Activated CD8-positive, alpha-beta memory T cell treated with anti-CD3 and anti-CD28 coated beads, Interleukin-2, amount 50 U/mL, for 24 hours (primary cell): Measurements from ENCODE around the gene CDC42EP2.
"Not testable (repeated sequence)": the region's sequence is repeated elsewhere in the genome, so short reads cannot be mapped to it uniquely, and the experiment has no call there.

ENCODE experiments used
- DNase-seq: peaks from one replicate; pipeline ENCODE4 v3.0.0-alpha.2; 2020; ENCODE audit errors: extremely low read depth

Gene CDC42EP2

DNA sequence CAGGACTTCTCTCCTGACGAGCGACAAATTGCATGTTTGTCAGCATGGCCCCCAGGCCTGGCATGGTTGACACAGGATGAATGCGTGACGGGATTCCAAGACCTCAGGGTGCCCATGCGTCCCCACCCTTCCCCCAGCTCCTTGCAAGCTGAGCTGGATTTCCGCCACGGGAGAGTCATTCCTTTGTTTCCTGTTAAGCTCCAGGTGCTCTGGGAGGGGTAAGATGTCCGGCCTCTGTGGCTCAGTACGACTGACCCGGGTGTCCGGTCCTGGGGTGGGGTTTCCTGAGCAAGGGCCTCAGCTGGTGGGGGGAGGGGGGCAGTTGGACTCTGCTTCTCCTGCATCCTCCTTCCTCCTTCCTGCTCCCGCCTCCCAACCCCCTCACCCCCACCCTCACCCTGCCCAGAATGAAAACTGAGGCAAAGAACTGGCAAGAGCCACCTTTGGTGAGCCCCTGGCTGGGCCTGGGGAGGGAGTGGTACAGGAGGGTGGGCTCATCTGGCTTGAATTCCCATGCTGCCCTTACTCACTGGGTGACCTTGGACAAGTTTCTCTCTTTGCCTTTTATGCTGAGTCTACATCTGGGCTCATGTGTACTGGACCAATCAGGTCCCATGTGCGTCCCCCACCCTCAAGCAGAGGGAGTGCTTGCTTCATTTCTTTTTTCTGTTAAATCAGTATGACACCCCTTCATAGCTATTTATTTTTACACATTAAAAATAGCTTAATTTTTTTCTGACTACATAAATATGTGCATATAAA is 2.5 kb downstream of the CDC42EP2 start:
- no peak for DNase-seq

DNA sequence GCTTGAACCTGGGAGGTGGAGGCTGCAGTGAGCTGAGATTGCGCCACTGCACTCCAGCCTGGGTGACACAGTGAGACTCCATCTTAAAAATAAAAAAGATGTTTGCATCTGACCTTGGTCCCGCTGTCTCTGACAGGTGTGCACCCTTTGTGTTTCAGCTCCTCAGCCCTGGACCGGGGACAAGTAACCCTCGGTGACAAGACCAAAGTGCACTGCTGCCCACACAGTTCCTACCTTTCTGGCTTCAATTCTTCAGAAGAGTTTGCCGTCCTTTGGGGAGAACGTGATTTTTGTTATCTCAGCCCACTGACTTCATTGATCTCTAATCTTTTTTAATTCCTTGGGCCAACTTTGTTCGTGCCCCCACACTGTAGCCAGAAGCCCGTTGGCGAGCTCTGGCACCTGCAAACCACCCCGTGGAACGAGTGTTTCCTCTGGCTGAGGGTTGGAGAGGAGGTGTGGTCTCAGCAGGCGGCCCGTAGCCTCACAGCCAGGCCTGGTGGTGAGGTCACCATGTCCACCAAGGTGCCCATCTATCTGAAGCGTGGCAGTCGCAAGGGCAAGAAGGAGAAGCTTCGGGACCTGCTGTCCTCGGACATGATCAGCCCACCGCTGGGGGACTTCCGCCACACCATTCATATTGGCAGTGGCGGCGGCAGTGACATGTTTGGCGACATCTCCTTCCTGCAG is 5.9 kb downstream of the CDC42EP2 start:
- no peak for DNase-seq

DNA sequence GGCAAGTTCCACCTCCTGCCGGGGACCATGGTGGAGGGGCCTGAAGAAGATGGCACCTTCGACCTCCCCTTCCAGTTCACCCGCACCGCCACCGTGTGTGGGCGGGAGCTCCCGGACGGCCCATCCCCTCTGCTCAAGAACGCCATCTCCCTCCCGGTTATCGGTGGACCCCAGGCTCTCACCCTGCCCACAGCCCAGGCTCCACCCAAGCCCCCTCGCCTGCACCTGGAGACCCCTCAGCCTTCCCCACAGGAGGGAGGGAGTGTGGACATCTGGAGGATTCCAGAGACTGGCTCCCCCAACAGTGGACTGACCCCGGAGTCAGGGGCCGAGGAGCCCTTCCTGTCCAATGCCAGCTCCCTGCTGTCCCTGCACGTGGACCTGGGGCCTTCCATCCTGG is 6.4 kb downstream of the CDC42EP2 start:
- DNase-seq, result no peak

DNA sequence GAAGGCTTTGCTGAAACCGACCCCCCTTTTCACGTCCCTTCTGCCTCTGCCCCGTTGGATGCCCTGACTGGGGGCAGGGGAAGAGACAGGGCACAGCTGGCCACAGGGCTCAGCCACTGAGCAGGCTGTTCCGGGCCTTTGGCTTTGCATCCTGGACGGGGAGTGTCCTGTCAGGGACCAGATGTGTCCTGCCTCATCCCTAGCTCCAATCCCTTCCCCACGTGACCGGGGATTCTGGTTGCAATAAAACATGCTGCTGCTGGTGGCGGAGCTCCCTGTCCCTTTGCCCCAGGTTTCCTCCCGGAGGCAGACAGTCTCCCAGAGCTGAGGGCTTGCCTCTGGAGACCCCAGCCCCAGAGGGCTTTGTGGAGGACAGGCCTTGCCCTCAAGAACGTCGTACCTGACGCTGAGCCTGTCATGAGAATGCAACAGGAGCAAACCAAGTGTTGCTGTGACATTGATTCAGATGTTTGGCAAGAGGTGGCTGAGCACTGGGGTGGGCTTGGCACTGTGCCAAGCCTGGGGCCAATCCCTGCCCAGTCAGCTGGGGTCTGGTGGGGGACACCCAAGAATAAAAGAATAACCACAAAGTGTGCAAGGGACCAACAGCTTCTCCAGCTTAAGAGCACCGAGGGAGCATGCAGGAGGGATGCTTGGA is 7.3 kb downstream of the CDC42EP2 start:
- no peak for DNase-seq

DNA sequence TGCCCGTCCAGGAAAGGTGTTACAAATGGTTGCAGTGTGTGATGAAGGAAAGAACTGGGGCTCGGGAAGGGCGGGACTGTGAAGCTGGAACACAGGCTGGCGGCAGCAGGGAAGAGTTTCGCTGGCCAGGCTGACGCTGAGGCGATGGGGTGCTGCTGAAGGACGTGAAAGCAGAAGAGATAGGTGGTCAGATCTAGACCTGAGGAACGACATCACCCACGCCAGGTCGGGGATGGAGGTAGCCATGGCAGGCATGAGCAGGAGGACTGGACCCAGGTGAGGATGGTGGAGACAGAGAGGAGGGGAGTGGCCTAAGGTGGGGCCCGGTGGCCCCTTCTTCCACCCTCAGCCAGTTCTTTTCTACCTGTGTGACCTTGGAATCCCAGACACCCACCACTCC is 9.1 kb downstream of the CDC42EP2 start:
- DNase-seq, result no peak

DNA sequence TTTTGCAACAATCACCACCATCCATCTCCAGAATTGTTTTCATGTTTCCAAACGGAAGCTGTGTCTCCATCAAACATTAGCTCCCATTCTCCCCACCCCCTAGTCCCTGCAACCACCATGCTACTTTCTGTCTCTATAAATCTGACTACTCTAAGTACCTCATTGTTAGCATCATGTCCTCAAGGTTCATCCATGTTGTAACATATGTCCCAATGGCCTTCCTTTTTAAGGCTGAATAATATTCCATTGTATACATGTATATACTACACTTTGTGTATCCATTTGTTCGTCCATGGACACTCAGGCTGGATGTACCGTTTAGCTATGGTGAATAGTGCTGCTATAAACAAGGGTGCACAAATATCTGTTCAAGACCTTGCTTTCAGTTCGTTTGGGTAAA is 10.8 kb downstream of the CDC42EP2 start:
- DNase-seq, result no peak

DNA sequence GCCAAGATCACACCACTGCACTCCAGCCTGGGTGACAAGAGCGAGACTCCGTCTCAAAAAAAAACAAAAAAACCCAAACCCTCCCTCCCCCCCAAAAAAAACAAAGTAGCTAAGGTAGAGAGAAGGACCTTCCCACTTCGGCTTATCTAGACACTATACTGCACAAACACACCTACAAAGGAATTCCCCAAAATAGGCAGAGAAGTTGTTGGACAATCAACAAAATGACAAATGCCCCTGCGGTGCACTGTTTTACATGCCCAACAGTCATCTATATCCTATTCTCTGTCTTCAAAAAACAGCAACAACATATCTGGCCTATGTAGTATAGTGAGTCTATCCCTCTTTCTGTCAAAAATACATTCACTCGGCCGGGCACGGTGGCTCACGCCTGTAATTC is 12.4 kb downstream of the CDC42EP2 start:
- no peak for DNase-seq

DNA sequence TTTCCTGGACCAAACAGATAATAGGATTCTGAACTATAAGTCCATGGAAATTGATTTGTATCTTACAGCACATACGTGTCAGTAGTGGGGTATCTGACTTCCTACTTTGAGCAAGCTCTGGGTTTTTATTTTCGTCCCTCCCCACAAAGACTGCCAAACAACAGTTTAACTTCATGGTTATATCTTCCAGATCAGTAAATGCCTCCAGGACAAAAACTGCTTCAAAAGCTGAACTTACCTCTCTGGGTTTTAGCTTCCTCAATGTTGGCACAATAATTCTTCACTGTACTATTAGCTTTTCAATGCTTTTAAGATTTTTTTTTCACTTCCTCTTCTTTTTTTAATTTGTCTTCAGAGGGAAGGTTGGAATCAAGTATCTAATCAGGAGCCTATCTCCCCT is 14.8 kb downstream of the CDC42EP2 start:
- no peak for DNase-seq

DNA sequence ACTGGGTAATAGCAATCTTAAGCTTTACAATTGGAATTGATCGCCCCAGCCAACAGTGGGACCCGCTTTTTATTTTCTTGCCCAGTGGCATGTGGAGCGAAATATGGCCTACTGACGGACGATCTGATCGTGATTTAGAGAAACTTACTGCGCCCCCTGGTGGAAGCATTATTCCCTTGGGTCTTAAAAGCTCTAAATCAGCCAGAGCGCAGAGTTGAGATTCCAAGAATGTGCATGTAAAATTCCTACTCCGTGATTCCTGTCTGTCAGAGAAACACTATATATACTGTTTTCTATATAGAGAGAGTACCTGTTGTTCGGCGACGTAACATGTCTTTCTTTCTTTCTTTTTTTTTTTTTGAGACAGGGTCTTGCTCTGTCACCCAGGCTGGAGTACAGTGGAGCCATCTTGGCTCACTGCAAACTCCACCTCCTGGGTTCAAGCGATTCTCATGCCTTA is 15.3 kb downstream of the CDC42EP2 start:
- DNase-seq, result peak; percentile 81

DNA sequence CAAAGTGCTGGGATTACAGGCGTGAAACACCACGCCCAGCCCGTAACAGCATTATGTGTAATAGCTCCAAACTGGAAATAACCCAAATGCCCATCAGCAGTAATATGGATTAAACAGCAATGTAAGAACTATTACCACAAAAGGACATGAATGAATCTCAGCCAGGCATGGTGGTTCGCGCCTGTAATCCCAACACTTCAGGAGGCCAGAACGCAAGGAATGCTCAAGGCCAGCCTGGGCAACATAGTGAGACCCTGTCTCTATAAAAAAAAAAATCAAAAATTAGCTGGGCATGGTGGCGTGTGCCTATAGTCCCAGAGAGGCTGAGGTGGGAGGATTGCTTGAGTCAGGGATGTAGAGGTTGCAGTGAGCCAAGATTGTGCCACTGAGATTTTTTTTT is 15.9 kb downstream of the CDC42EP2 start:
- DNase-seq, result no peak

DNA sequence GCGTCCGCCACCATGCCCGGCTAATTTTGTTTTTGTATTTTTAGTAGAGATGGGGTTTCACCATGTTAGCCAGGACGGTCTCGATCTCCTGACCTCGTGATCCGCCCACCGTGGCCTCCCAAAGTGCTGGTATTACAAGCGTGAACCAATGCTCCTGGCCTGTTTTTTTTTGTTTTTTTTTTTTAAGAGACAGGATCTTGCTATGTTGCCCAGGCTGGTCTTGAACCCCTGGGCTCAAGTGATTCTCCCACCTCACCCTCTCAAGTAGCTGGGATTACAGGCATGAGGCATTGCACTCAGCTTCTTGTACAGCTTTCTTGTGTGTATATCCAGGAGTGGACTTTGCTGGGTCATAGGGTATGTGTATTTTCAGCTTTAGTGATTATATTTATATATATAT is 17.9 kb downstream of the CDC42EP2 start:
- not testable (repeated sequence) for DNase-seq

DNA sequence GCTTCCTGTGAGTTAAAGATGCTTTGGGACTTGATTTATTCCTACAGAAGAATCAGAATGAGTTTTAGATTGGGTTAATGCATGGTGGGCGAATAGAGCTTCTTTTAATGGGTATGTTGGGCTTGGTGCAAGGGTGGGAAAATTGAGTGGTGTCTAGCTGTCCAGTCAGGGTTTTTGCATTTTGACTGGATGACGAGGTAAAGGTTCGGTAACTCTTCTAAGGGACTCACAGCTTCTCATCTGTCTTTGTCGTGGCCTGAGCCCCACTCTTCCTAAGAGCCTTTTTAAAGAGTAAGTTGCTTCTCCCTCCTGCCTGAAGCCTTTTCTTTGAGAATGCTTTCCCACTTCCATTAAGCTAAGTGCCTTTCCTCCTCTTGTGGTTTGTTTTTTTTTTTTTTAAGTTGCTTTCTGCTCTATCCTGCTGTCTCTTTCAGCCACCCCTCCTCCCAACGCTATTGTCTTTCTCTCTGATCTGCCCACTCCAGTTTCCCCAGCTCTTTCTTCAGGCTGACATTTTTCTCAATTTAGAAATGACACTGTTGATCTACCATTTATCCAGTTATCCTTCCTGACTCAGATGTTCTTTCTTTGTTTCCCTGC is 20.1 kb downstream of the CDC42EP2 start:
- no peak for DNase-seq

DNA sequence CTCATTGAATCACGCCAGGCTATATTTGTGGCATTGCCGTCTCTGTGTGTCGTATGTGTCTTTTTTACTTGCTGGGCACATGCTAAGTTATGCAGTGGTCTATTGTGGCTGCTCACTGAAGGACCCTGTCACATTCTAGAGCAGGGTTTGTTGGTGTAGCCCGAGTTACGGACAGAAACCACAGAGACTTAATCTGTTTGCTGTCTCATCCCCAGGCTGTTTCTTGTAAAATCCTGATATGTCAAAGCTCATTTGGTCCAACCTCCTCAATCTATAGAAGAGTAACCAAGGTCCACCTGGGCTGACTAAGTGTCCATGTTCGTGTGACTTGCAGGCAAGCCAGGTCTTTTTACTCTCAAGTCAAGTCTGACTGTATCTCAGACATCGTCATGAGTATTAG is 24.0 kb downstream of the CDC42EP2 start:
- no peak for DNase-seq

DNA sequence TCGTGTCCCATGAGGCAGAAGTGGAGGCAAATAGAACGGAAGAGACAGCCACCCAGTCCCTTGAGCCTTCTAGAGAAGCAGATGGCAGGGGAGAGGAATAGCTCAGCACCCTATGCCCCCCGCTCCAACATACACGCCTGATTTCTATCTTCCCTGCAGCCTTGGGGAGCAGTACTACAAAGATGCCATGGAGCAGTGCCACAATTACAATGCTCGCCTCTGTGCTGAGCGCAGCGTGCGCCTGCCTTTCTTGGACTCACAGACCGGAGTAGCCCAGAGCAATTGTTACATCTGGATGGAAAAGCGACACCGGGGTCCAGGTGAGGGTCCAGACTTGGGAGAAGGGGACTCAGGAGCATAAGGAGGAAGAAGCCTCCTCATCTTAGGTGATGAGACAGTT is 25.6 kb downstream of the CDC42EP2 start:
- DNase-seq, result no peak

DNA sequence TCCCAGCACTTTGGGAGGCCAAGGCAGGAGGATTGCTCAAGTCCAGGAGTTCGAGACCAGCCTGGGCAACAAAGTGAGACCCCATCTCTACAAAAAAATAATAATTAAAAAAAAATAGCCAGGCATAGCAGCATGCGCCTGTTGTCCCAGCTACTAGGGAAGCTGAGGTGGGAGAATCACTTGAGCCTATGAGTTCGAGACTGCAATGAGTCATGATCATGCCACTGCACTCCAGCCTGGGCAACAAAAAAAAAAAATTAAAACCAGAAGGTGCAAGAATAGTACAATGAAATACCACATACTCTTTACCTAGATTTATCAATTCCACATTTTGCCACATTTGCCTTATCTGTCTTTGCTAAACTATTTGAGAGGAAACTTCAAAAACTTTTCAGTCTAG is 27.2 kb downstream of the CDC42EP2 start:
- DNase-seq, result no peak

DNA sequence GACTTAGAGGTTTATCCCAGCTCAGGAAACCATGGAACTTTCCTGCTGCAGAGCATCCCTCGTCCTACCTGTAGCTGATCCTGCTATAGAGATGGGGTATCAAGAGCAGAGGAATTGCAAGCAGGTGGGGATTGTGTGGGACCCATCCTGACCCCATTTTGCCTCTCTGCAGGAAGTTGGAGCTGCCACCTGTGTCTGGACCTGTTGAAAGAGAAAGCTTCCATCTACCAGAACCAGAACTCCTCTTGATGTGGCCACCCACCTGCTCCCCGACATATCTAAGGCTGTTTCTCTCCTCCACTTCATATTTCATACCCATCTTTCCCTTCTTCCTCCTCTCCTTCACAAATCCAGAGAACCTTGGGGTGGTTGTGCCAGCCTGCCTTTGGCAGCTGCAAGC is 36.8 kb downstream of the CDC42EP2 start:
- DNase-seq, result no peak

DNA sequence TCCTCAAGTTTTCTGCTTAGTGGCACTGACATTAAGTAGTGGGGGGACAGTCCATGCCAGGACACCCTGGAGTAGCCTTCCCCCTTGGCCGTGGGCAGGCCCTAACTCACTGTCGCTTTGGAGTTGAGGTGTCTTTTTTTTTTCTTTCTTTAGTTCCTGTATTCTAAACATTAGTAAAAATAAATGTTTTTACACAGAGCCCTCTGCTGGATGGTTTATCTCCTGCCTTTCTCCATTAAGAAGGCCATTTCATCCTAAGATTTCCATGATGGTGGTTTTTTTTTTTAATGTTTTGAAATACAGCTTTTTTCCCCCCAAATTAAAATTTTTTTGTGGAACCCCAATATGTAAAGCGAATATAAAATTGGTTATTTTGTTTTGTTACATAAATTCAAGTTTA is 38.1 kb downstream of the CDC42EP2 start:
- no peak for DNase-seq

DNA sequence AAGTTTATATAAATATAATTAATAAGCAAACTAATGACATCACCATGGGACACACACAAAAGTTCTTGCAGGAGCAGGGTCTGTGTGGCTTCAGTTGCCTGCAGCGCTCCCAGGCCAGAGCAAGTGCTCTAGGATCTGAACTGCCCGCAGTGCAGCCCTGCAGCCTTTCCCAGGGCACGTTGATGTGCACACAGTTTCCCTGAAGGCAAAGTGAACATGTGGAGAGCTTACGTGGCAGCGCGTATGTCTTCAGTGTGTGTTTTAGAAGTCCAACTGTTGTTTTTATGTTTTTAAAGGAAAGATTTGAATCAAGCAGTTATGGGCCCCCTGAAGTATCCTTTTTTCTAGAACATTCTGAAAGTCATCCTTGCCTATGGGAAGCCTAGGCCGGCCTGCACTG is 38.7 kb downstream of the CDC42EP2 start:
- no peak for DNase-seq

DNA sequence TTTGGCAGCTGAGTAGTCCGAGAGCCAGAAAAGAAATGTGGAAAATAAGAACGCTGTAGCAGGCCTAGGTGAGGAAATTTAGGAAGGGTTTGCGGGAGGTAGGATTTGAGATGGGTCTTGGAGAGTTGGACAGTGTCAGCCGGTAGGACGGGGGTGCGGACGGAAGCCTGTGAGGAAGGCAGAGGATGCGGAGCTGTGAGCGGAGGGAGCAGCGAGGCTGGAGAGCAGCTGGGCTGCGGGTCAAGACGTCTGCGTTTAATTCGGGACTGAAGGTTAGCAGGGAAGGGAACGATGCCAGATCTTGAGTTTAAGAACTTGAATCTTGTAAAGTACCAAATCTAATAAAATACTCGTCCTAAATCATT is 39.2 kb downstream of the CDC42EP2 start:
- no peak for DNase-seq

DNA sequence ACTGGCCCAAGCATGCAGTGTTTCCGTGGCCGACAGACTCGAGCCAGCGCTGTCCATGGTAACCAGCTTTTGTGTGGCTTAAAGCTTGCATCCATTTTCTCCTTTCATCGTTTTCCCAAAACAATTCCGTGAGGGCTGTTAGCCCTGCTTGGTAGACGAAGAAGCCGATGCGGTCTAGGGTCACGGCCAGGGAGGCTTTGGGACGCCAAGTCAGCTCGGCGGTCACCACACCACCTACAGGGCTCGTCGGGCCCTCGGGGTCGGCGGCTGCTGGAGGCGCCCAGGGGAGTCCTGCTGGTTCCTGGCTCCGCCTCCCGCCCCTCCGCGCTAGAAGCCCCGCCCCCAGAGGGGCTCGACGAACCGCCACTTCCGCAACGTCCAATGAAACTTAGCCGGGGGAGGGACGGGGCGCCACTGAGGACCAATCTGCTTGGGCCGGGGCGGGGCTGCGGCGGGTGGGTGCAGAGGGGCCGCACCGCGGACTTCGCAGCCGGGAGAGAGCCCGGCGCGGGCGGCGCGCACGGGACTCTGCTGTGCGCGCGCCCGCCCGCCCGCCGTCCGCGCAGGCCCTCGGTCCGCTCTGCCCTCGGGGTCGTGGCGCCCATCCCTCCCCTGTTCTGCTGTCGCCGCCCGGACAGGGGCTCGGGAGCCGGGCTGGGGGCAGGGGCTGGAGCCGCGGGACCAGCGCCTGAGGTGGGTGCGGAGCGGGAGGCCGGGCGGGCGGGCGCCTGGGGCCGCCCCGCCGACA is 39.8 kb downstream of the CDC42EP2 start, which contains the start of gene TIGD3:
TIGD3 (plus strand) TSS at position 487 of the 748 bp plus-strand sequence. CDS start 1,058 bp downstream, outside the sequence.
- peak; percentile 97 for DNase-seq

DNA sequence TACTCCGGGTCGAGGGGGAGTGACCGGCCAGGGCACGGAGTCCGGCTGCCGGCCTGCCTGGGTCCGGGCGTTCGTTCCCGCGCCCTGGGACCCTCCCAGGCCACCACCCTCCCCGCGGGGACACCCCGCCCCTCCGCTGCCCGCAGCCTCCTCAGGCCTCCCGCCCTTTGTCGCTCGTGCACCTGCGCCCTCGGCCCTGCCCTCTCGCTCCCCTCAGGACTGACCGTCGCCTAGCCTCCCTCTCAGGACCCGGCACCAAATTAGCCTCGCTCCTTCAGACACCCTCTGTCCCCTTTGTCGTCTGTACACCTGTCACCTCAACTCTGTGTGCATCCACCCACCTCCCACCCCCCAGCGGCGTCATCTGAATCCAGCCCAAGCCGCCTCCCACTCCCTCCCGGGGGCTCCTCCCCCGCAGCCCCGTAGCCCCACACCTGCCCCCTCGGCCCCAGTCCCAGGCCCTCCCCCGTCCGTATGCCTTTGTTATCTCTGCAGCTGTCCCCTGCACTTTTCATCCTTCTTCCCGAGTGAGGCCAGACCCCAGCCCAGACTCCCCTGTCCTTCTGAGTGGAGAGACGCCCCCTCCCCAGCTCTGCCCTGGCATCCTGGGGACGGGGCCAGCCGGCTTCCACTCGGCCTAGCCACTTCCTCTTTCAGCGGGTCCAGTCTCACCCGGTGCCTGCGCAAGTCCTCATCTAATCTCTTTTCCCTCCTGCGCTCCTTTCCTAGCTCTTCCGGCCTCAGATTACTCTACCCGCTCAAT is 40.5 kb downstream of the CDC42EP2 start:
- DNase-seq, result peak; percentile 8
